Neural cell (in vitro differentiated cells): ENCODE results near the gene KCNJ1. TPM values are rescaled to one million over a fixed set of nuclear protein-coding genes. Genes with fewer than 3 reads are reported as not detected.

ENCODE experiments used
- H2AFZ ChIP-seq: fragments of 200-600, 300-800 bp; sonication (generic), shearing (Covaris generic); 2 replicates; pipeline ENCODE4 v1.6.0; 2014; ENCODE audit warnings: low read depth, mild to moderate bottlenecking, antibody characterized with exemption, low read length, moderate library complexity
- H3F3A ChIP-seq: fragments of 200-600 bp; shearing (Covaris generic); 2 replicates; pipeline ENCODE4 v1.6.1; 2016; ENCODE audit warnings: mild to moderate bottlenecking, moderate library complexity, mixed read lengths, antibody characterized with exemption, low read length; ENCODE audit not compliant: insufficient read depth, poor library complexity, severe bottlenecking
- H3K27ac ChIP-seq: fragments of 200-600, 300-800 bp; sonication (generic), shearing (Covaris generic); 2 replicates; pipeline ENCODE4 v1.5.1; 2014; ENCODE audit warnings: mild to moderate bottlenecking, low read length, moderate library complexity
- H3K27me3 ChIP-seq: fragments of 300-800, 200-600 bp; sonication (generic), shearing (Covaris generic); 2 replicates; pipeline ENCODE4 v1.6.0; 2014; ENCODE audit warnings: mild to moderate bottlenecking, low read depth, low read length, moderate library complexity; ENCODE audit not compliant: insufficient read depth
- H3K36me3 ChIP-seq: fragments of 300-800, 200-600 bp; sonication (generic), shearing (Covaris generic); 2 replicates; pipeline ENCODE4 v1.5.1; 2014; ENCODE audit warnings: mild to moderate bottlenecking, antibody characterized with exemption, low read length, moderate library complexity; ENCODE audit not compliant: insufficient read depth
- H3K4me2 ChIP-seq: fragments of 300-800, 200-600 bp; sonication (generic), shearing (Covaris generic); 2 replicates; pipeline ENCODE4 v1.6.0; 2014; ENCODE audit warnings: mild to moderate bottlenecking, low read length
- H3K4me3 ChIP-seq: fragments of 300-800, 200-600 bp; sonication (generic), shearing (Covaris generic); 2 replicates; pipeline ENCODE4 v1.5.1; 2014; ENCODE audit warnings: mild to moderate bottlenecking, low read length, moderate library complexity
- H3K79me2 ChIP-seq: fragments of 200-600 bp; shearing (Covaris generic); replicated peaks from 2 replicates; pipeline ENCODE4 v1.6.0; 2014; ENCODE audit warnings: mild to moderate bottlenecking, low read length, moderate library complexity; ENCODE audit not compliant: insufficient read depth
- H3K9ac ChIP-seq: fragments of 300-800, 200-600 bp; sonication (generic), shearing (Covaris generic); 2 replicates; pipeline ENCODE4 v1.6.1; 2016; ENCODE audit warnings: mild to moderate bottlenecking, low read length, mixed read lengths
- H3K9me2 ChIP-seq: fragments of 200-600 bp; shearing (Covaris generic); 2 replicates; pipeline ENCODE4 v1.6.1; 2016; ENCODE audit warnings: mild to moderate bottlenecking, low read length, mixed read lengths; ENCODE audit not compliant: insufficient read depth
- H3K9me3 ChIP-seq: fragments of 200-600, 300-800 bp; sonication (generic), shearing (Covaris generic); 2 replicates; pipeline ENCODE4 v1.6.1; 2016; ENCODE audit warnings: mild to moderate bottlenecking, mixed run types, low read length, moderate library complexity, mixed read lengths
- H4K20me1 ChIP-seq: fragments of 200-600 bp; shearing (Covaris generic); 2 replicates; pipeline ENCODE4 v1.6.1; 2016; ENCODE audit warnings: mild to moderate bottlenecking, mixed run types; ENCODE audit not compliant: insufficient read depth
- CTCF ChIP-seq: fragments of 450-650 bp; IDR thresholded peaks from 2 replicates; pipeline ENCODE4 v1.5.1; 2014; ENCODE audit warnings: antibody characterized with exemption, mild to moderate bottlenecking, moderate library complexity; ENCODE audit not compliant: poor library complexity, severe bottlenecking
- EP300 ChIP-seq: fragments of 450-650 bp; conservative IDR thresholded peaks from 2 replicates; pipeline ENCODE4 v1.6.1; 2014; ENCODE audit warnings: antibody characterized with exemption, mild to moderate bottlenecking, moderate library complexity; ENCODE audit not compliant: poor library complexity, severe bottlenecking
- EZH2 ChIP-seq: fragments of 200-600, 300-800 bp; shearing (Covaris generic), sonication (generic); IDR thresholded peaks from 2 replicates; pipeline ENCODE4 v1.6.1; 2014; ENCODE audit warnings: antibody characterized with exemption, low read length, borderline replicate concordance, mild to moderate bottlenecking; ENCODE audit not compliant: insufficient read depth, poor library complexity, severe bottlenecking
- MXI1 ChIP-seq: fragments of 450-650 bp; conservative IDR thresholded peaks from 2 replicates; pipeline ENCODE4 v1.6.1; 2014; ENCODE audit warnings: antibody characterized with exemption, mild to moderate bottlenecking; ENCODE audit not compliant: poor library complexity, severe bottlenecking
- POLR2AphosphoS5 ChIP-seq: IDR thresholded peaks from 2 replicates; pipeline ENCODE4 v1.6.1; 2012
- RAD21 ChIP-seq: fragments of 450-650 bp; conservative IDR thresholded peaks from 2 replicates; pipeline ENCODE4 v1.6.1; 2014; ENCODE audit warnings: antibody characterized with exemption, mild to moderate bottlenecking, moderate library complexity
- SMC3 ChIP-seq: fragments of 450-650 bp; conservative IDR thresholded peaks from 2 replicates; pipeline ENCODE4 v1.6.1; 2014; ENCODE audit warnings: antibody characterized with exemption, mild to moderate bottlenecking, moderate library complexity; ENCODE audit not compliant: poor library complexity
- TAF1 ChIP-seq: IDR thresholded peaks from 2 replicates; pipeline ENCODE4 v1.6.1; 2012; ENCODE audit warnings: low read depth
- polyA plus RNA-seq: library from polyadenylated mRNA; depleted of rRNA; stranded (reverse); fragments of >200 nt; gene quantifications from 2 replicates; pipeline ENCODE4 v1.2.3, GENCODE V29; 2014
- TF ChIP-seq, protein P1 (sequence below): IDR thresholded peaks from 2 replicates; pipeline ENCODE4 v1.6.1; 2012; ENCODE audit warnings: borderline replicate concordance

Gene KCNJ1
- polyA plus RNA-seq, 1 donor from 2014 or later: 0.22 TPM

DNA sequence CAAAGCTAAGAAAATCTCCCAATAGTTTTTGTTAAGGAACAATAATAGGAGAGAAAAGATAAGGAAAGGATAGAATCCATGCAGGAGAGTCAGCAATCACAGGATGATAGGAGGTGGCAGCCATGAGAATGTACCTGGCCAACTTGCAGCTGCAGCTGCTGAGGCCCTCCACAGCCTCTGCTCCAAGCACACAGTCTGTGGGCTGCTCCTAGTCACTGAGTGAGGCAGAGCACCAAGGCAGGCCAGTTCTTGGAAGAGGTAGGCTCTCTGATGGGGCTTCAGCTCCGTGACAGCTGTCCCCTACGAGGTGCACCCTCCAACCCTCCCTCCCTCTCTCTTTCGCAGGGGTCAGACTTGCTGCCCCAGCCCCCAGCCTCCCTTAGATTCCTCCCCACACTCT lies 5.5 kb upstream of the KCNJ1 start:
- H2AFZ ChIP-seq: no peak overlapping the region
- H4K20me1 ChIP-seq: no peaks in the 10 kb centered on the region
- no peak overlapping the region for H3K9ac ChIP-seq
- no peak overlapping the region for H3K27ac ChIP-seq
- no peak for TF ChIP-seq EZH2
- TF ChIP-seq TAF1: no peak
- TF ChIP-seq, protein P1, sequence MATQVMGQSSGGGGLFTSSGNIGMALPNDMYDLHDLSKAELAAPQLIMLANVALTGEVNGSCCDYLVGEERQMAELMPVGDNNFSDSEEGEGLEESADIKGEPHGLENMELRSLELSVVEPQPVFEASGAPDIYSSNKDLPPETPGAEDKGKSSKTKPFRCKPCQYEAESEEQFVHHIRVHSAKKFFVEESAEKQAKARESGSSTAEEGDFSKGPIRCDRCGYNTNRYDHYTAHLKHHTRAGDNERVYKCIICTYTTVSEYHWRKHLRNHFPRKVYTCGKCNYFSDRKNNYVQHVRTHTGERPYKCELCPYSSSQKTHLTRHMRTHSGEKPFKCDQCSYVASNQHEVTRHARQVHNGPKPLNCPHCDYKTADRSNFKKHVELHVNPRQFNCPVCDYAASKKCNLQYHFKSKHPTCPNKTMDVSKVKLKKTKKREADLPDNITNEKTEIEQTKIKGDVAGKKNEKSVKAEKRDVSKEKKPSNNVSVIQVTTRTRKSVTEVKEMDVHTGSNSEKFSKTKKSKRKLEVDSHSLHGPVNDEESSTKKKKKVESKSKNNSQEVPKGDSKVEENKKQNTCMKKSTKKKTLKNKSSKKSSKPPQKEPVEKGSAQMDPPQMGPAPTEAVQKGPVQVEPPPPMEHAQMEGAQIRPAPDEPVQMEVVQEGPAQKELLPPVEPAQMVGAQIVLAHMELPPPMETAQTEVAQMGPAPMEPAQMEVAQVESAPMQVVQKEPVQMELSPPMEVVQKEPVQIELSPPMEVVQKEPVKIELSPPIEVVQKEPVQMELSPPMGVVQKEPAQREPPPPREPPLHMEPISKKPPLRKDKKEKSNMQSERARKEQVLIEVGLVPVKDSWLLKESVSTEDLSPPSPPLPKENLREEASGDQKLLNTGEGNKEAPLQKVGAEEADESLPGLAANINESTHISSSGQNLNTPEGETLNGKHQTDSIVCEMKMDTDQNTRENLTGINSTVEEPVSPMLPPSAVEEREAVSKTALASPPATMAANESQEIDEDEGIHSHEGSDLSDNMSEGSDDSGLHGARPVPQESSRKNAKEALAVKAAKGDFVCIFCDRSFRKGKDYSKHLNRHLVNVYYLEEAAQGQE: no peak
- no peak for TF ChIP-seq EP300
- no peak for TF ChIP-seq POLR2AphosphoS5
- no peak for TF ChIP-seq MXI1
- no peak for TF ChIP-seq SMC3
- no peak for TF ChIP-seq CTCF
- TF ChIP-seq RAD21: no peak
- no peaks in the 10 kb centered on the region for H3K36me3 ChIP-seq
- no peaks in the 10 kb centered on the region for H3K27me3 ChIP-seq
- H3K4me2 ChIP-seq: no peak overlapping the region
- no peaks in the 10 kb centered on the region for H3K9me2 ChIP-seq
- no peak overlapping the region for H3K4me3 ChIP-seq
- H3K9me3 ChIP-seq: no peaks in the 10 kb centered on the region
- no peaks in the 10 kb centered on the region for H3K79me2 ChIP-seq
- H3F3A ChIP-seq: no peaks in the 10 kb centered on the region

DNA sequence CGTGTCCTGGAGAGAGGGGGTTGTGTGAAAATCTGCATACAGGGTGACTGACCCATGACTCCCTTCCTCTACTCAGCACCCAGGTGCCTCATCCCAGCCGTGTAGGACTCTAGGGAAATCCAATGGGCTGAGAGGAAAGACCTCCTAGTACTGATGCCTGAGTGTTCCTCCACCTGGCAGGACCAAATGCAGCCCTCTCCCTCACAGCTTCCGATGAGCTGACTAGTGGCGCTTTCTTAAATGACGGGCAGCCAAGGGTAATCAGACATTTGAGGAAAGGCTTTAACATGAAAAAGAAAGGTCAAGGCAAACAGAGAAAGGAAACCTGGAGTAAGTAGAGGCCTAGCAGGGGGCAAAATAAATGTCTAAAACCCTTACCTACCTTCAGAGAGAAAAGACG lies 5.0 kb upstream of the KCNJ1 start:
- no peaks in the 10 kb centered on the region for H3K27me3 ChIP-seq
- H3K4me3 ChIP-seq: no peak overlapping the region
- H2AFZ ChIP-seq: no peak overlapping the region
- no peaks in the 10 kb centered on the region for H3F3A ChIP-seq
- H3K9me3 ChIP-seq: no peaks in the 10 kb centered on the region
- H3K9me2 ChIP-seq: no peaks in the 10 kb centered on the region
- no peaks in the 10 kb centered on the region for H4K20me1 ChIP-seq
- H3K79me2 ChIP-seq: no peaks in the 10 kb centered on the region
- no peak overlapping the region for H3K4me2 ChIP-seq
- TF ChIP-seq MXI1: no peak
- TF ChIP-seq RAD21: no peak
- H3K27ac ChIP-seq: peak overlapping the region; percentile 48
- H3K36me3 ChIP-seq: no peaks in the 10 kb centered on the region
- H3K9ac ChIP-seq: peak overlapping the region; percentile 43

GRCh38 chr11:128871168-128871610 lies 4.1 kb upstream of the KCNJ1 start:
- no peak overlapping the region for H2AFZ ChIP-seq
- TF ChIP-seq, protein P1: peak; percentile 80
- TF ChIP-seq RAD21: peak; percentile 16
- TF ChIP-seq POLR2AphosphoS5: peak; percentile 40
- TF ChIP-seq MXI1: no peak
- TF ChIP-seq EP300: peak; percentile 42
- no peaks in the 10 kb centered on the region for H3K9me2 ChIP-seq
- no peaks in the 10 kb centered on the region for H4K20me1 ChIP-seq
- no peaks in the 10 kb centered on the region for H3K36me3 ChIP-seq
- H3K27ac ChIP-seq: peak overlapping the region; percentile 48
- H3K4me3 ChIP-seq: peak overlapping the region; percentile 49
- no peaks in the 10 kb centered on the region for H3K79me2 ChIP-seq
- H3K9ac ChIP-seq: peak overlapping the region; percentile 43
- H3K9me3 ChIP-seq: no peaks in the 10 kb centered on the region
- peak overlapping the region; percentile 54 for H3K4me2 ChIP-seq
- H3K27me3 ChIP-seq: no peaks in the 10 kb centered on the region
- no peaks in the 10 kb centered on the region for H3F3A ChIP-seq
